NCI-H1417 (cell line): ENCODE results near the gene SOCS1.

Experiments
- DNase-seq, 3 experiments: peaks; one replicate each; lab custom pipeline; 2025; lab: John Stamatoyannopoulos, UW

The SOCS1 gene

GRCh38 chr16:11285842-11286241, 29.8 kb upstream of the SOCS1 start:
- no peak for DNase-seq

- DNase-seq = no peak
Measured at GRCh38 chr16:11283820-11284248, 27.8 kb upstream of the SOCS1 start.

DNA sequence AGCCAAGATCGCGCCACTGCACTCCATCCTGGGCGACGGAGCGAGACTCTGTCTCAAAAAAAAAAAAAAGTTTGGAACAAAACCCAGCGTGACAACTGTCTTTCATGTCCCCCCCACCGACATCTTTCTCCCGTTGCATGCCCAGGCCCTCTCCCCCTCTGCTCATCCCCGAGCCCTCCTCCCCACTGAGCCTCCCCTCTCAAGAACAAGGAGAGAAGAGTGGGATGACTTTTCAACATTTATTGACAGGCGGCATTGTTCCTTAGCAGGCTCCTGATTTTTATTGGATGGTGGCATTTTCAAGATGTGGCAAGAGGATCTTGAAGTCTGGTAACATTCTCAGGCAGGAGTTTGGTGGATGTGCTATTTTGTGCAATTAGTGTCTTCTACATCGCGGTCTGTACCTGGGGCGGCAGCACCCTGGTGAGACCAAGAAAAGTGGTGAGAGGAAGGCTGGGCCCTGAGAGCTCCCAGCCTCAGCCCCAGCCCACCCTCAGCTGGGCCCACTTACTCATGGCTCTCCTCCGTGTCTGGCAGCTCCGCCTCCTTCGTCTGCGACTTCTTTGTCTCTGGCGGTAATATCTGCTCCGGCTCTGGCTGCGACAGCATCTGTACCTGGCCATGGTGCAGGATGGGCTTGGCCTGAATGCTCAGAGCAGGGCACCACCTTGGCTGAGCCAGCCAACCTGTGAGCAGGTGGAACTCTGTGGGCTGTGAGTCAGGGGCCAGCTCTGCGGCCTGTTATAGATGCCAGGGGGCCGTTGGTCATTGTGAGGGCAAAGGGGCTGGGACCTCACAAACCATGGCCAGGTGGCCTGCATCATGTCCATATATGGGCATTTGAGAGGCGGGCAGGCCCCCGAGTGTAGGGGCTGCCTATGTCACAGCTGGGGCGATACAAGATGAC, 24.9 kb upstream of the SOCS1 start, which contains the start of gene PRM1:
Gene PRM1, minus strand, starts transcription at position 715 of the 907 bp plus-strand sequence. Its CDS starts 92 bp downstream, at position 623.
- no peak for DNase-seq

GRCh38 chr16:11278681-11279628, 23.0 kb upstream of the SOCS1 start:
- no peak for DNase-seq

DNA sequence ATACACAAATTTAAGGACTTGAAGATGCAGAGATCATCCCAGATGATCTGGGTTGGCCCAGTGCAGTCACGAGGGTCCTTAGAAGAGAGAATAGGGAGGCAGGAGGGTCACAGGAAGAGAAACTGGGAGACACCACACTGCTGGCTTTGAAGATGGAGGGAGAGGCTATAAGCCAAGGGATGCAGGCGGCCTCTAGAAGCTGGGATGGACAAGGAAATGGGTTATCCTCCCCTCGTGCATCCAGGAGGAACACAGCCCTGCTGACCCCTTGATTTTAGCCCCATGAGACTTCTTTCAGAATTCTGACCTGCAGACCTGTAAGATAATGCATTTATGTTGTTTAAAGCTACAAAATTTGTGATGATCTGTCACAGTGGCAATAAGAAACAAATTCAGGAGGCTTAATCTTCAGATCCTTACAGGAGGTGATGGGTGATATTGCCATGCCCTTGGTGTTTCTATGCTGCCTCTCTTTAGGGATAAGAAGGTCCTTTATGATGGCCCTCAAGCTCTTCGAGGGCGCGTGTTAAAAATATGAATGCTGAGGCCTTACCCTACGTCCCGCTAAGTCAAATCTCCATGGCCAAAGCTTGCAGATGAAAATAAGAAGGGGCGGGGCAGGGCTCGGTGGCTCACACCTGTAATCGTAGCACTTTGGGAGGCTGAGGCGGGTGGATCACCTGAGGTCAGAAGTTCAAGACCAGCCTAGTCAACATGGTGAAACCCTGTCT, 21.8 kb upstream of the SOCS1 start:
- no peak for DNase-seq

- DNase-seq = no peak
Measured at GRCh38 chr16:11276896-11277593, 21.0 kb upstream of the SOCS1 start.

DNA sequence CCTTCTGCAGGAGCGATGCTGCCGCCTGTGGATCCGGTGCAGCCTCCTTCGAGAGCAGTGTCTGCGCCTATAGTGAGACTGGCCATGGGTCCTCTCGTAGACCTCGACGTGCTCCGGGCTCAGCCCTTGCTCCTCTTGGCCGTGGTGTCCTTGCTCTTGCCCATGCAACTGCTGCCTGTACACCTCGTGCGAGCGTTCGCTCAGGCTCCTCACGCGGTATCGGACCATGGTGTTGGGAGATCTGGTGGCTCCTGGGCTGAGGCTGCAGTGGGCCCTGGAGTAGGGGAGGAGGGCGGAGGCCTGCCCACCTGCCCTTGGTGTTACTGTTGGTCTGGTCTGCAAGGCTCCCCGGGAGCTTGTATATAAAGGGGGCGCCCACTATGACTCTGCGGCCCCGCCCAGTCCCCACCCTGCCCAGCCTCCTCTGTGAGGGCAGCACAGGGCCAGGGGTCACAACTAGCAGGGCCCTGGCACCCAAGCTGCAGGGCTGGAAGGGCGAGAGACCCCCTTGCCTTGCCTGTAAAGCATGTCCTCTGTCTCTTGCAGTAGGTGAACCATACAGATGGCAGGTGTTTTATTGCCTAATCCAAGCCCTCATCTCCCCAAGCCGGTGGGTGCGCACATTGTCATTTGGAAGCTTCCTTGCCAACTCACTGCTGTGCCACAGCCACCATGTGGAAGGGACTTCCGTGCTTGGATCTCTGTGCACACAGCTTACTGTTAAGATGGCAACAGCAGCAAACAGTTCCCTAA, 20.3 kb upstream of the SOCS1 start, which contains the start of gene PRM2:
Gene PRM2, minus strand, starts transcription at position 338 of the 753 bp plus-strand sequence. Its CDS starts 110 bp downstream, at position 228.
- DNase-seq = no peak

DNA sequence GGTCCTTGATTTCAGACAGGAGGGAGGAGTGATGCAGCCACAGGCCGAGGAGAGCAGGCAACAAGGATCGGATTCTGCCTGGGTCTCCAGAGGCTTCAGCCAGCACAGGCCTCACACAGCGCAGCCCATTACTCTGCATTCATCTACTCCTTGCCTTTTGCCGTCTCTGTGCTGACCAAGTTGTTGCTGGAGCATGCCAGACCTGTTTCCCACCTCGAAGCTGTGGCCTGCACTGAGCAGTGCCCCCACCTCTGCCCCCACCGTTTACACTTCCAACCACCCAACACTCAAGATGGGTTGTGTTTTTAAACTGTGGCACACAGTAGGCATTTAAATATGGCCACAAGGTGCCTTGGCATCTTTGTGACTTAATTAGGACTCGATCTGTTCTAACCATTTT, 19.0 kb upstream of the SOCS1 start:
- no peak for DNase-seq

- no peak for DNase-seq
Measured at GRCh38 chr16:11273721-11274324, 17.8 kb upstream of the SOCS1 start.

- DNase-seq = no peak
Measured at GRCh38 chr16:11272921-11273720, 17.1 kb upstream of the SOCS1 start, which contains the start of gene PRM3. Gene PRM3, minus strand, starts transcription at chr16:11273629. Its CDS starts 34 bp downstream, at chr16:11273595.

DNA sequence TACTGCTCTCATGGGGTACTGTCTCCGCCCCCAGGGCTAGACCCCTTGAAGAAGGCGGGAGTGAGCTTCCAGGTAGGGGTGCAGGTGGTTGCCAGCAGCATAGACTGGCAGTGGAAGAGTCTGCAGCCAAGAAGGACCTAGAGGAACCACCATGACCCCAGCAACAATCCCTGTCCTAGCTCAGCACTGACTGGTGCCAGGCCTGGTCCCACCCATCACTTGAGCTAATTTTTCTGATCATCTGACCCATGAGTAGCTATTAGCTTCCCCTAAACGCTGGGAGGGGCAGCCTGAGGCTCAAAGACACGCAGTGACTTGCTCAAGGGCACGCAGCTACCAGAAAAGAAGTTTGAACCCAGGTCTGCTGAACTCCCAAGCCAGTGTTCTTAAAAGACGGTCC, 16.5 kb upstream of the SOCS1 start:
- DNase-seq = peak in 1 of 3 experiments; percentile 1

DNA sequence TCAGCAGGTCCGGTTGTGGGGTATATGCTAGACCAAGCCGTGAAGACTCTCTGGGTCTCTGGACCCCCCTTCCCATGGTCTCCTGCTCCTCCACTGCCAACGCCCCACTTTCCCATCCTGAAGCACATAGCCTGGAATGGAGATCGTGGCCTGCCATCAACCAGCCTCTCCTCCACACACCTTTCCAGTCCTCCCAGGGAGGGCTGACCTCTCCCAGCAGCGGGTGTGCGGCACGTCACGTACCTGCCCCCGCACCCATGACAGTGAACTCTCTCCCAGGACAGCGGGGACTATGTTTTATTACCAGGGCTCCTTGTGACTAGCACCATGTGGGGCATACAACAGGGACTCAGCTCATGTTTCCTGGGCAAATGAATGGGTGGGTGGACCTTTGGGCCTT, 15.6 kb upstream of the SOCS1 start:
- DNase-seq = no peak

GRCh38 chr16:11270602-11271162, 14.7 kb upstream of the SOCS1 start:
- no peak for DNase-seq

GRCh38 chr16:11268921-11269375, 12.9 kb upstream of the SOCS1 start, which contains the start of gene TNP2:
Gene TNP2, minus strand, starts transcription at chr16:11269325. Its CDS starts 63 bp downstream, at chr16:11269262.
- DNase-seq = no peak

DNA sequence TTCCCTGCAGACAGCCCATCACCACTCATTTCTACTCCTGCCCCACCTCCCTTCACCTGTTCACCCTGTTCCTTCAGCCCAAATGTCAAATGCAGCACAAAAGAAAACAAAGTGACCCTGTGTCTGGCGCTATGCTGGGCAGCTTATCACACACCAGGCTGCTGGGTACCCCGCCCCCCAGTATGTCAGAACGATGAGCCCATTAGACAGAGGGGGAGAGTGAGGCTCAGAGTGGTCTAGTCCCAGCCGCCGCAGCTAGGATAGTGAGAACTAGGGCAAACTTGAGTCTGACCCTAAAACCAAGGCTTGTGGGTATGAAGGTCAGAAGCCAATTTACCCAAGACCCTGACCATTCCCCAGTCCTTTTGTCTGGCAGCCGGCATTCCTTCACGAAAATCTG, 9.1 kb upstream of the SOCS1 start:
- DNase-seq = no peak

- DNase-seq = no peak
Measured at GRCh38 chr16:11264155-11264832, 8.3 kb upstream of the SOCS1 start.

DNA sequence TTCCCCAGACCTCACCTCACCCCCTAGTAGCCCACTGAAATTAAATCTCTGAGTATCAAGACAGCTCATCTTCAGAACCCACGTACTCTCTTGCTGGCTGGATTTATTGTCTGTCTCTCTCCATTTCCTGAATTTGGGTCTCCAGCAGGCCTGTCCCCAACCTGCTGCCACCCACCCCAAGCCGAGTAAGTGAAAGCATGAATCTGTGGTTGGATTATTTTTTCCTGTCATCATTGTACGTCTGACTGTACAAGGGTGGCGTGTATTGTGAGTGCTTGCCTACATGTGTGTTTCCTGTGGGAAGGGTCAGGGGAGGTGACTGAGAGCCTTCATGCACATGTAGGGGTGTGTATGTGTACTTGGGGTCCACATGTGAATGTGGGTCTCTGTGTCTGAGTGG, 7.7 kb upstream of the SOCS1 start:
- DNase-seq = no peak

DNA sequence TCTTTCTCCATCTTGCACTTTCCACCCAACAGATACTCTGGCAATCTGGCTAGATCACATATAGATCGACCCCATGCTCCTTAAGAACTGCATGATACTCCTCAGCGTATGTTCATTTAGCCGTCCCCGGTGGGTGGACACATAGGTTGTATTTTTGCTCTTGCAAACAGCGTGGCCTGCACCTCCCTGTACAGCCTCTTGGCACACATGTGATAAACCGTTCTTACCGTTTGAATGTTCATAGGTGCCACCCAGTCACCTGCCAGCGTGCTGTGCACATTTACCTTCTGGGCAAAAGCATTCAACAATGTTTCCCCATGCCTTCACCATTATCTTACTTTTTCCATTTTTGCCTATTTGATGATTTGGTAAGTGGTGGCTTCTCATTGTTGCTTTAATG, 6.9 kb upstream of the SOCS1 start:
- DNase-seq = no peak
